Choroid plexus epithelial cell (primary cell): Measurements from ENCODE around the gene CDAN1.

Experiments used
- DNase-seq: peaks from one replicate; pipeline ENCODE4 v3.0.0-alpha.2; 2010; ENCODE audit warnings: low read depth
- H3K4me3 ChIP-seq: 2 replicates; pipeline ENCODE4 v1.5.1; 2011; ENCODE audit warnings: low read depth, mild to moderate bottlenecking, control low read depth, low read length, moderate library complexity
- CTCF ChIP-seq: conservative IDR thresholded peaks from 2 replicates; pipeline ENCODE4 v1.5.1; 2011; ENCODE audit warnings: low read depth, mild to moderate bottlenecking, control low read depth, inconsistent platforms, low read length, moderate library complexity

The CDAN1 gene

GRCh38 chr15:42721016-42721415 is 15.9 kb downstream of the CDAN1 start:
- DNase-seq, result no peak
- H3K4me3 ChIP-seq, result no peak overlapping the region
- no peak for TF ChIP-seq CTCF

GRCh38 chr15:42720071-42720470 is 16.9 kb downstream of the CDAN1 start:
- DNase-seq, result no peak
- no peak for TF ChIP-seq CTCF
- H3K4me3 ChIP-seq, result no peak overlapping the region

DNA sequence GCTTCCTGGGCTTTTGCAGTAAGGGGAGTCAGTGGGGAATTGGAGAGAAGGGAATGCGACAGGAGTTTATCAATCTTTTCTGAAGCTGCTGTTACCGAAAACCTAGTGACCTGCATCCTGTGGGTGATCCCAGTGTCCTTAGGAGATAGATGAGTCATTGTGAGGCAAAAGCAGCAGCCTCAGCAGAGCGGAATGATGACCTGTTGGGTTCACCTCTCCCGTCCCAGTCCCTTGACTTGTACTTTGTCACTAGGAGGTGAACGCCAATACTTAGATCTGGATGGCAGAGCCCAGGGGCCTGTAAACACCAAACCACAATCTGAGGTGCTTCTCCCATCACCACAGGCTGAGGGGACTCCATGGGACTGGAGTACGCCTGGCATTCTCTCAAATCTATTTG is 17.9 kb downstream of the CDAN1 start:
- no peak overlapping the region for H3K4me3 ChIP-seq
- no peak for TF ChIP-seq CTCF
- no peak for DNase-seq

DNA sequence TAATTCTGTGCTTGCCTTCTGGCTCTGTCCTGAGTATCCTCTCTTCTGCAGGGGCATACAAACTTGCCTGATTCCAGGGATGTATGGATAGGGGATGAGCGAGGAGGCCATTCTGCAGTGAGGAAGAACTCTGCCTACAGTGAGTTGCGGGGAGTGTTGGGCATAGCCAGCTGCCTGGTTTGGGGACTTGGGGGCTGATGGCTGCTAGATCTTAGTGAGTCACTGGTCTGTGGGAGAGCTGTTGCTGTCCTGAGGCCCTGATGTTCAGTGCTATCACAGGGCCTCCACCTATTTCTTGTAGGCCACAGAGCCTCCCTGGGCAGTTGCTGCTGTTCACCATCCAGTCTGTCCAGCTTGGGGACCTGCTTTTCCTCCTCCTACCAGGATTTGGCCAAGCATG is 20.3 kb downstream of the CDAN1 start:
- no peak overlapping the region for H3K4me3 ChIP-seq
- TF ChIP-seq CTCF, result no peak
- no peak for DNase-seq

DNA sequence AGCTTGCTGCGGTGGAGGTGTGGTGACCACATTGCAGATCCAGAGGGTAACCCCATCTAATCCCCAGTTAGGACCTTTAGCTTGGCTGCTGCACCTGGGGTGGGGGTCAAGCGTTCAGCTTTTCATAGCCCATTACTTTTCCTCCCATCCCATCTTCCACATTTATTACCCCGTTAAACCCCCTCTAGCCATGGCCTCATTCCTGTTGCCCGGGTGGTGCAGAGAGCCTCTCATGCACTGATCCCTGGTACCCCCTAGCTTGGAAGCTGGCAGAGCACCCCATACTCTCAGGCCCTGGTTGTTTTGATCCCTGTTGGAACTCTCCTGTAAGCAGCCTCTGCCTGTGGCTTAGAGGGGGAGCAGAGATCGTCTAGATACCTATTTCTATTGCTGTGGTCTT is 20.8 kb downstream of the CDAN1 start:
- H3K4me3 ChIP-seq, result no peak overlapping the region
- no peak for DNase-seq
- TF ChIP-seq CTCF, result no peak

DNA sequence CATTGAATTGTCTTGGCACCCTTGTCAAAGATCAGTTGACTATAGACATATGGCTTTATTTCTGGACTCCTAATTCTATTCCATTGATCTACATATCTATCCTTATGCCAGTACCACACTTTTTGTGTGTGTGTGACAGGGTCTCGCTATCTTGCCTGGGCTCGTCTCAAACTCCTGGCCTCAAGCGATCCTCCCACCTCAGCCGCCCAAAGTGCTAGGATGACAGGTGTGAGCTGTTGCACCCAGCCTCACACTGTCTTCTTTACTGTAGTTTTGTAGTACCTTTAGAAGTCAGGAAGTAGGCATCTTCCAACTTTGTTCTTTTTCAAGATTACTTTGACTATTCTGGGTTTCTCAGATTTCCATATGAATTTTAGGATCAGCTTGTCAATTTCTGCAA is 24.3 kb downstream of the CDAN1 start:
- TF ChIP-seq CTCF, result no peak
- no peak overlapping the region for H3K4me3 ChIP-seq
- no peak for DNase-seq

DNA sequence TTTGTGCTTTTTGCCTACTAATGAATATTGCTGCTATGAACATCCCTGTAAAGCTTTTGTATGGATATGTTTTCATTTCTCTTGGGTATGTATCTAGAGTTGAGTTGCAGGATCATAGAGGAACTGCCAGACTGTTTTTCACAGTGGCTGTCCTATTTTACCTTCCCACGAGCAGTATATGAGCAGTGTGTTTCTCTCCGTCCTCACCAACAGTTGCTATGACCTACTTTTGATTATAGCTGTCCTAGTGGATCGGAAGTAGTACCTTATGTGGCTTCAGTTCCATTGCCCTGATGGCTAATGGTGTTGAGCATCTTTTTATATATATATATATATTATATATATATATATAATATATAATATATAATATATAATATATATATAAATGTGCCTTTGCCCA is 25.2 kb downstream of the CDAN1 start:
- no peak for TF ChIP-seq CTCF
- no peak for DNase-seq

More for the DNA sequence above, 25.2 kb downstream of the CDAN1 start:
- no peak overlapping the region for H3K4me3 ChIP-seq
